ENCODE measurements around the gene HABP4. TPM values are rescaled to one million over a fixed set of nuclear protein-coding genes. Genes with fewer than 3 reads are reported as not detected.

The HABP4 gene
- total RNA-seq, 1 experiment from 2014 or later, result 21.0 TPM

DNA sequence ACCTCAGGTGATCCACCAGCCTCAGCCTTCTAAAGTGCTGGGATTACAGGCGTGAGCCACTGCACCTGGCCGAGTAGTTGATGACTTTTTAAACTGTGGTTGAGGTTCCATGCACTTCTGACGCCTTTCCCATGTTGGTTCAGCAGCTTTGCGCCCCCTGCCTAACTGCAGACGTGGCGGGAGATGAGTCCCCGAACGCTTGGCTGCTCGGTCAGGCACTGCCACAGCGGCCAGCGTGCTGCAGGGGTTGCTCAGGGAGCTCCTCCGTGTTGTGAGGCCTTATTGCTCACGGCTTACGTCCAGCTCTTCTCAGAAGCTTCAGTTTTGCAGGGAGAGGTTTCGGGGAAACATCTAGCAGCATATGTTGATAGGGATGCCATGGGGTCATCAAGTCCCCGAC, 35.3 kb downstream of the HABP4 start:
- Histone ChIP-seq H4K20me1 (ENCODE audit: insufficient read depth) (no peaks in the 10 kb centered on the region), H3K4me3 (replicated peaks in 1 of 2; ENCODE audit: low read depth in 1 of 2, low read length in 2 of 2) (no peak overlapping the region), H3K4me1 (ENCODE audit: control insufficient read depth in 1 of 2, insufficient read depth in 2 of 2, low read length in 2 of 2) (peaks cover 11% of the 10 kb centered on the region in 2 experiments), H3K9me3 (ENCODE audit: control insufficient read depth in 1 of 2, insufficient read depth in 1 of 2, low read depth in 1 of 2, low read length in 2 of 2) (no peaks in the 10 kb centered on the region), H3K9ac (ENCODE audit: low read length) (no peak overlapping the region), H3K27ac (ENCODE audit: low read depth, low read length) (no peak overlapping the region), H3K79me2 (ENCODE audit: insufficient read depth, low read length) (no peaks in the 10 kb centered on the region), H3K9me2 (ENCODE audit: insufficient read depth) (no peaks in the 10 kb centered on the region), H2AFZ (ENCODE audit: low read depth, low read length, poor library complexity, severe bottlenecking) (no peak overlapping the region), H3K27me3 (ENCODE audit: insufficient read depth, low read length) (no peaks in the 10 kb centered on the region), H3K36me3 (ENCODE audit: control insufficient read depth in 1 of 2, insufficient read depth in 2 of 2, low read length in 2 of 2) (peaks cover 5 to 12% of the 10 kb centered on the region in 2 experiments; a peak in 2 of 4 replicates), H3K4me2 (ENCODE audit: low read length) (no peak overlapping the region)
- no peak for TF ChIP-seq SRF (IDR thresholded peaks at IDR 0.05; ENCODE audit: low read depth)
- no peak for TF ChIP-seq EGR1 (IDR thresholded peaks at IDR 0.05; ENCODE audit: low read depth)
- no peak for TF ChIP-seq CEBPB (IDR thresholded peaks at IDR 0.05; ENCODE audit: low read depth)
- TF ChIP-seq, protein P1, sequence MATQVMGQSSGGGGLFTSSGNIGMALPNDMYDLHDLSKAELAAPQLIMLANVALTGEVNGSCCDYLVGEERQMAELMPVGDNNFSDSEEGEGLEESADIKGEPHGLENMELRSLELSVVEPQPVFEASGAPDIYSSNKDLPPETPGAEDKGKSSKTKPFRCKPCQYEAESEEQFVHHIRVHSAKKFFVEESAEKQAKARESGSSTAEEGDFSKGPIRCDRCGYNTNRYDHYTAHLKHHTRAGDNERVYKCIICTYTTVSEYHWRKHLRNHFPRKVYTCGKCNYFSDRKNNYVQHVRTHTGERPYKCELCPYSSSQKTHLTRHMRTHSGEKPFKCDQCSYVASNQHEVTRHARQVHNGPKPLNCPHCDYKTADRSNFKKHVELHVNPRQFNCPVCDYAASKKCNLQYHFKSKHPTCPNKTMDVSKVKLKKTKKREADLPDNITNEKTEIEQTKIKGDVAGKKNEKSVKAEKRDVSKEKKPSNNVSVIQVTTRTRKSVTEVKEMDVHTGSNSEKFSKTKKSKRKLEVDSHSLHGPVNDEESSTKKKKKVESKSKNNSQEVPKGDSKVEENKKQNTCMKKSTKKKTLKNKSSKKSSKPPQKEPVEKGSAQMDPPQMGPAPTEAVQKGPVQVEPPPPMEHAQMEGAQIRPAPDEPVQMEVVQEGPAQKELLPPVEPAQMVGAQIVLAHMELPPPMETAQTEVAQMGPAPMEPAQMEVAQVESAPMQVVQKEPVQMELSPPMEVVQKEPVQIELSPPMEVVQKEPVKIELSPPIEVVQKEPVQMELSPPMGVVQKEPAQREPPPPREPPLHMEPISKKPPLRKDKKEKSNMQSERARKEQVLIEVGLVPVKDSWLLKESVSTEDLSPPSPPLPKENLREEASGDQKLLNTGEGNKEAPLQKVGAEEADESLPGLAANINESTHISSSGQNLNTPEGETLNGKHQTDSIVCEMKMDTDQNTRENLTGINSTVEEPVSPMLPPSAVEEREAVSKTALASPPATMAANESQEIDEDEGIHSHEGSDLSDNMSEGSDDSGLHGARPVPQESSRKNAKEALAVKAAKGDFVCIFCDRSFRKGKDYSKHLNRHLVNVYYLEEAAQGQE (IDR thresholded peaks at IDR 0.05; ENCODE audit: low read depth), result no peak
- no peak for TF ChIP-seq SP1 (IDR thresholded peaks at IDR 0.05; ENCODE audit: low read depth)
- no peak for TF ChIP-seq ZNF274 (IDR thresholded peaks at IDR 0.05; ENCODE audit: low read depth, low read length)
- TF ChIP-seq, protein P2, sequence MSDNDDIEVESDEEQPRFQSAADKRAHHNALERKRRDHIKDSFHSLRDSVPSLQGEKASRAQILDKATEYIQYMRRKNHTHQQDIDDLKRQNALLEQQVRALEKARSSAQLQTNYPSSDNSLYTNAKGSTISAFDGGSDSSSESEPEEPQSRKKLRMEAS (IDR thresholded peaks at IDR 0.05), result no peak
- TF ChIP-seq YY1 (IDR thresholded peaks at IDR 0.05; ENCODE audit: extremely low read depth, insufficient replicate concordance, low read depth, low read length), result no peak
- no peak for TF ChIP-seq SIN3A (IDR thresholded peaks at IDR 0.05; ENCODE audit: low read depth)
- TF ChIP-seq RAD21 (IDR thresholded peaks at IDR 0.05; ENCODE audit: low read depth), result no peak
- TF ChIP-seq FOSL1 (IDR thresholded peaks at IDR 0.05; ENCODE audit: low read depth), result no peak
- TF ChIP-seq, protein P3, sequence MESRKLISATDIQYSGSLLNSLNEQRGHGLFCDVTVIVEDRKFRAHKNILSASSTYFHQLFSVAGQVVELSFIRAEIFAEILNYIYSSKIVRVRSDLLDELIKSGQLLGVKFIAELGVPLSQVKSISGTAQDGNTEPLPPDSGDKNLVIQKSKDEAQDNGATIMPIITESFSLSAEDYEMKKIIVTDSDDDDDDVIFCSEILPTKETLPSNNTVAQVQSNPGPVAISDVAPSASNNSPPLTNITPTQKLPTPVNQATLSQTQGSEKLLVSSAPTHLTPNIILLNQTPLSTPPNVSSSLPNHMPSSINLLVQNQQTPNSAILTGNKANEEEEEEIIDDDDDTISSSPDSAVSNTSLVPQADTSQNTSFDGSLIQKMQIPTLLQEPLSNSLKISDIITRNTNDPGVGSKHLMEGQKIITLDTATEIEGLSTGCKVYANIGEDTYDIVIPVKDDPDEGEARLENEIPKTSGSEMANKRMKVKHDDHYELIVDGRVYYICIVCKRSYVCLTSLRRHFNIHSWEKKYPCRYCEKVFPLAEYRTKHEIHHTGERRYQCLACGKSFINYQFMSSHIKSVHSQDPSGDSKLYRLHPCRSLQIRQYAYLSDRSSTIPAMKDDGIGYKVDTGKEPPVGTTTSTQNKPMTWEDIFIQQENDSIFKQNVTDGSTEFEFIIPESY (IDR thresholded peaks at IDR 0.05; ENCODE audit: extremely low read depth, insufficient replicate concordance, low read length), result no peak
- no peak for TF ChIP-seq JUND (IDR thresholded peaks at IDR 0.05)
- no peak for TF ChIP-seq EZH2phosphoT487 (IDR thresholded peaks at IDR 0.05; ENCODE audit: borderline replicate concordance)
- TF ChIP-seq, protein P4, sequence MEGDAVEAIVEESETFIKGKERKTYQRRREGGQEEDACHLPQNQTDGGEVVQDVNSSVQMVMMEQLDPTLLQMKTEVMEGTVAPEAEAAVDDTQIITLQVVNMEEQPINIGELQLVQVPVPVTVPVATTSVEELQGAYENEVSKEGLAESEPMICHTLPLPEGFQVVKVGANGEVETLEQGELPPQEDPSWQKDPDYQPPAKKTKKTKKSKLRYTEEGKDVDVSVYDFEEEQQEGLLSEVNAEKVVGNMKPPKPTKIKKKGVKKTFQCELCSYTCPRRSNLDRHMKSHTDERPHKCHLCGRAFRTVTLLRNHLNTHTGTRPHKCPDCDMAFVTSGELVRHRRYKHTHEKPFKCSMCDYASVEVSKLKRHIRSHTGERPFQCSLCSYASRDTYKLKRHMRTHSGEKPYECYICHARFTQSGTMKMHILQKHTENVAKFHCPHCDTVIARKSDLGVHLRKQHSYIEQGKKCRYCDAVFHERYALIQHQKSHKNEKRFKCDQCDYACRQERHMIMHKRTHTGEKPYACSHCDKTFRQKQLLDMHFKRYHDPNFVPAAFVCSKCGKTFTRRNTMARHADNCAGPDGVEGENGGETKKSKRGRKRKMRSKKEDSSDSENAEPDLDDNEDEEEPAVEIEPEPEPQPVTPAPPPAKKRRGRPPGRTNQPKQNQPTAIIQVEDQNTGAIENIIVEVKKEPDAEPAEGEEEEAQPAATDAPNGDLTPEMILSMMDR (IDR thresholded peaks at IDR 0.05 in 2 of 3, conservative IDR thresholded peaks at IDR 0.05 in 1 of 3; ENCODE audit: borderline replicate concordance in 1 of 3, insufficient read depth in 1 of 3, low read depth in 2 of 3, low read length in 2 of 3), result no peak
- TF ChIP-seq ELF1 (IDR thresholded peaks at IDR 0.05; ENCODE audit: borderline replicate concordance, low read depth), result no peak
- no peak for TF ChIP-seq ZFX (IDR thresholded peaks at IDR 0.05)
- TF ChIP-seq, protein P5, sequence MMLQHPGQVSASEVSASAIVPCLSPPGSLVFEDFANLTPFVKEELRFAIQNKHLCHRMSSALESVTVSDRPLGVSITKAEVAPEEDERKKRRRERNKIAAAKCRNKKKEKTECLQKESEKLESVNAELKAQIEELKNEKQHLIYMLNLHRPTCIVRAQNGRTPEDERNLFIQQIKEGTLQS (IDR thresholded peaks at IDR 0.05), result no peak
- intact Hi-C loops (cut with micrococcal nuclease), result no loop called here
- BruUV-seq (replicated peaks), result no TSS peak
- DNase-seq (ENCODE audit: low read depth, low spot score) (no peak), ATAC-seq (no peak)
- ChIA-PET RAD21 (ENCODE audit: low non-redundant PET in 1 of 2, low total read pairs in 2 of 2, uncharacterized antibody in 2 of 2, unreplicated experiment in 2 of 2) (no interaction called here), POLR2A (no interaction called here), CTCF (no interaction called here)

Data from HCT116 (cell line).